HG03442 (cell line): ENCODE measurements around the gene LGI2.
"Not testable (repeated sequence)": the region's sequence is repeated elsewhere in the genome, so short reads cannot be mapped to it uniquely, and the experiment has no call there.

Source experiments
- ATAC-seq: cut with Tn5 transposase; IDR thresholded peaks from one replicate; pipeline ENCODE4 v1.9.1; 2021; ENCODE audit warnings: mild to moderate bottlenecking, moderate library complexity; ENCODE audit not compliant: unreplicated experiment

LGI2 gene

GRCh38 chr4:25051534-25051933, 20.8 kb upstream of the LGI2 start:
- ATAC-seq: no peak

- no peak for ATAC-seq
These were observed 19.8 kb upstream of the LGI2 start for GRCh38 chr4:25050370-25051078.

- no peak for ATAC-seq
These were observed 12.8 kb upstream of the LGI2 start for GRCh38 chr4:25043548-25043947.

- no peak for ATAC-seq
These were observed 2.8 kb upstream of the LGI2 start for GRCh38 chr4:25033526-25033925.

- ATAC-seq: no peak
These were observed 1.4 kb upstream of the LGI2 start for GRCh38 chr4:25032126-25032525.

- ATAC-seq: no peak
These were observed 403 bp upstream of the LGI2 start for GRCh38 chr4:25031077-25031621.

GRCh38 chr4:25029479-25030276, 1.1 kb downstream of the LGI2 start:
- no peak for ATAC-seq

- ATAC-seq: no peak
These were observed 1.9 kb downstream of the LGI2 start for GRCh38 chr4:25028851-25029250.

- ATAC-seq: no peak
These were observed 8.0 kb downstream of the LGI2 start for GRCh38 chr4:25022766-25023165.

GRCh38 chr4:25021216-25021615, 9.5 kb downstream of the LGI2 start:
- ATAC-seq: no peak

GRCh38 chr4:25020236-25020635, 10.5 kb downstream of the LGI2 start:
- ATAC-seq: no peak

- ATAC-seq: no peak
These were observed 11.2 kb downstream of the LGI2 start for GRCh38 chr4:25019501-25019900.

GRCh38 chr4:25015012-25015411, 15.7 kb downstream of the LGI2 start:
- no peak for ATAC-seq

GRCh38 chr4:25014662-25014983, 16.1 kb downstream of the LGI2 start:
- not testable (repeated sequence) for ATAC-seq

- no peak for ATAC-seq
These were observed 16.7 kb downstream of the LGI2 start for GRCh38 chr4:25013756-25014661.

GRCh38 chr4:25012655-25013054, 18.1 kb downstream of the LGI2 start:
- no peak for ATAC-seq

GRCh38 chr4:25011135-25011866, 19.4 kb downstream of the LGI2 start:
- no peak for ATAC-seq

GRCh38 chr4:25007598-25007997, 23.1 kb downstream of the LGI2 start:
- ATAC-seq: no peak

- no peak for ATAC-seq
These were observed 28.1 kb downstream of the LGI2 start for GRCh38 chr4:25002681-25003080.

- ATAC-seq: peak; percentile 77
These were observed 29.2 kb downstream of the LGI2 start for GRCh38 chr4:25001509-25001908.

GRCh38 chr4:25000639-25001038, 30.1 kb downstream of the LGI2 start:
- no peak for ATAC-seq
